DOHH2 (cell line): ENCODE data around the gene LARGE1.

Experiments
- H3F3A ChIP-seq: fragments of 200-600 bp; sonication (generic), shearing (Covaris generic); 2 replicates; pipeline ENCODE4 v1.6.0; 2016; ENCODE audit warnings: antibody characterized with exemption, mild to moderate bottlenecking; ENCODE audit not compliant: control insufficient read depth, insufficient read depth
- H3K27ac ChIP-seq: fragments of 200-600 bp; sonication (generic); 2 replicates; pipeline ENCODE4 v1.5.1; 2014; ENCODE audit warnings: low read depth, mild to moderate bottlenecking, low read length, moderate library complexity
- H3K27me3 ChIP-seq: fragments of 200-600 bp; sonication (generic); 2 replicates; pipeline ENCODE4 v1.6.1; 2014; ENCODE audit warnings: mild to moderate bottlenecking, low read length, mixed read lengths; ENCODE audit not compliant: control insufficient read depth
- H3K36me3 ChIP-seq: fragments of 200-600 bp; sonication (generic); 2 replicates; pipeline ENCODE4 v1.6.1; 2014; ENCODE audit warnings: mild to moderate bottlenecking, low read length, moderate library complexity, mixed read lengths; ENCODE audit not compliant: control insufficient read depth
- H3K4me1 ChIP-seq: fragments of 200-600 bp; sonication (generic); 2 replicates; pipeline ENCODE4 v1.6.1; 2014; ENCODE audit warnings: mild to moderate bottlenecking, low read length, mixed read lengths; ENCODE audit not compliant: control insufficient read depth
- H3K4me2 ChIP-seq: fragments of 200-600 bp; sonication (generic); 2 replicates; pipeline ENCODE4 v1.6.0; 2014; ENCODE audit warnings: mild to moderate bottlenecking, low read length, moderate library complexity
- H3K4me3 ChIP-seq: fragments of 200-600 bp; sonication (generic); 2 replicates; pipeline ENCODE4 v1.5.1; 2014; ENCODE audit warnings: mild to moderate bottlenecking, low read length, mixed read lengths
- H3K79me2 ChIP-seq: fragments of 200-600 bp; sonication (generic); 2 replicates; pipeline ENCODE4 v1.6.1; 2014; ENCODE audit warnings: mild to moderate bottlenecking, low read length, mixed read lengths; ENCODE audit not compliant: control insufficient read depth
- H3K9me2 ChIP-seq: fragments of 200-600 bp; sonication (generic); replicated peaks from 2 replicates; pipeline ENCODE4 v1.6.1; 2014; ENCODE audit warnings: mild to moderate bottlenecking, low read length, mixed read lengths; ENCODE audit not compliant: control insufficient read depth
- H3K9me3 ChIP-seq: fragments of 200-600 bp; sonication (generic); 2 replicates; pipeline ENCODE4 v1.6.1; 2014; ENCODE audit warnings: antibody characterized with exemption, low read length, mixed read lengths; ENCODE audit not compliant: control insufficient read depth, insufficient read depth
- H4K20me1 ChIP-seq: fragments of 200-600 bp; sonication (generic); 2 replicates; pipeline ENCODE4 v1.6.0; 2014; ENCODE audit warnings: low read depth, mild to moderate bottlenecking, antibody characterized with exemption, low read length, moderate library complexity; ENCODE audit not compliant: control insufficient read depth, insufficient read depth
- CTCF ChIP-seq: fragments of 200-600 bp; sonication (generic); IDR thresholded peaks from one replicate; pipeline ENCODE4 v1.5.1; 2014; ENCODE audit warnings: antibody characterized with exemption, mild to moderate bottlenecking, low read depth, low read length; ENCODE audit not compliant: poor library complexity, severe bottlenecking
- EZH2phosphoT487 ChIP-seq: fragments of 200-600 bp; sonication (generic); IDR thresholded peaks from 2 replicates; pipeline ENCODE4 v1.6.1; 2017; ENCODE audit warnings: borderline replicate concordance, mild to moderate bottlenecking, antibody characterized with exemption, low read length, moderate library complexity, mixed read lengths

The LARGE1 gene

GRCh38 chr22:33324228-33324627 lies 596.0 kb downstream of the LARGE1 start:
- TF ChIP-seq EZH2phosphoT487 (no peak), CTCF (no peak)
- H3K4me1 ChIP-seq: peaks cover 35% of the 10 kb centered on the region

GRCh38 chr22:33321466-33321865 lies 598.8 kb downstream of the LARGE1 start:
- Histone ChIP-seq H3K79me2 (no peaks in the 10 kb centered on the region), H4K20me1 (no peaks in the 10 kb centered on the region), H3K4me1 (peaks cover 34% of the 10 kb centered on the region), H3F3A (0 out of 2 replicates have a peak, but pooled peaks cover 2% of the 10 kb centered on the region), H3K9me2 (no peaks in the 10 kb centered on the region), H3K4me2 (peak overlapping the region; percentile 5; the same call in 1 of the 2 replicates), H3K27me3 (no peaks in the 10 kb centered on the region), H3K9me3 (no peaks in the 10 kb centered on the region), H3K36me3 (no peaks in the 10 kb centered on the region), H3K4me3 (no peak overlapping the region), H3K27ac (no peak overlapping the region)
- TF ChIP-seq EZH2phosphoT487 (no peak), CTCF (no peak)

More at GRCh38 chr22:33324228-33324627, 596.0 kb downstream of the LARGE1 start:
- Histone ChIP-seq H3K36me3 (no peaks in the 10 kb centered on the region), H3K4me2 (no peak overlapping the region), H4K20me1 (no peaks in the 10 kb centered on the region), H3K9me2 (no peaks in the 10 kb centered on the region), H3K27ac (no peak overlapping the region), H3K27me3 (no peaks in the 10 kb centered on the region), H3K79me2 (no peaks in the 10 kb centered on the region), H3F3A (0 out of 2 replicates have a peak, but pooled peaks cover 2% of the 10 kb centered on the region), H3K9me3 (no peaks in the 10 kb centered on the region), H3K4me3 (no peak overlapping the region)

- H3K27me3 ChIP-seq: peaks cover 3% of the 10 kb centered on the region; the same call in 1 of the 2 replicates
- H3K79me2 ChIP-seq: no peaks in the 10 kb centered on the region
- H3K36me3 ChIP-seq: no peaks in the 10 kb centered on the region
- no peaks in the 10 kb centered on the region for H3K9me3 ChIP-seq
- H3F3A ChIP-seq: no peaks in the 10 kb centered on the region
- H4K20me1 ChIP-seq: no peaks in the 10 kb centered on the region
- TF ChIP-seq CTCF: no peak
- no peak for TF ChIP-seq EZH2phosphoT487
- peaks cover 17% of the 10 kb centered on the region for H3K4me1 ChIP-seq
- H3K9me2 ChIP-seq: no peaks in the 10 kb centered on the region
- peak overlapping the region; percentile 59 for H3K4me2 ChIP-seq
- no peak overlapping the region for H3K27ac ChIP-seq
- peak overlapping the region; percentile 38 for H3K4me3 ChIP-seq
These were observed 604.3 kb downstream of the LARGE1 start for GRCh38 chr22:33315954-33316353.

GRCh38 chr22:33315117-33315516 lies 605.2 kb downstream of the LARGE1 start:
- Histone ChIP-seq H3K27ac (no peak overlapping the region), H3K9me2 (no peaks in the 10 kb centered on the region), H3K79me2 (no peaks in the 10 kb centered on the region), H4K20me1 (no peaks in the 10 kb centered on the region), H3K4me1 (peaks cover 13% of the 10 kb centered on the region), H3K27me3 (peaks cover 3% of the 10 kb centered on the region; the same call in 1 of the 2 replicates), H3K36me3 (no peaks in the 10 kb centered on the region), H3K9me3 (no peaks in the 10 kb centered on the region), H3F3A (no peaks in the 10 kb centered on the region), H3K4me3 (no peak overlapping the region), H3K4me2 (no peak overlapping the region)
- TF ChIP-seq CTCF (no peak), EZH2phosphoT487 (no peak)
